PC-3 (cell line): Measurements from ENCODE around the gene CDK11A. TPM values are rescaled to one million over a fixed set of nuclear protein-coding genes. Genes with fewer than 3 reads are reported as not detected.
"Not testable (repeated sequence)": the region's sequence is repeated elsewhere in the genome, so short reads cannot be mapped to it uniquely, and the experiment has no call there.

ENCODE experiments used
- ATAC-seq: fragments of 200-7000 bp; cut with Tn5 transposase; 2 replicates; pipeline ENCODE4 v1.9.1; 2020; ENCODE audit warnings: mild to moderate bottlenecking, moderate library complexity
- BruUV-seq: library from RNA; stranded (reverse); fragments of 400-500 nt; replicated peaks from 2 replicates; lab custom pipeline; 2021; lab: Mats Ljungman, UMichigan
- CTCF ChIA-PET: fragments of 300-600 bp; sonication (Branson Sonifier 250); formaldehyde crosslinking; loops from one replicate; lab custom pipeline; 2022; ENCODE audit warnings: antibody characterized with exemption; lab: Charles Lee
- POLR2A ChIA-PET: fragments of 300-600 bp; sonication (Branson Sonifier 250); formaldehyde crosslinking; loops from one replicate; lab custom pipeline; 2022; ENCODE audit warnings: antibody characterized with exemption; ENCODE audit not compliant: unreplicated experiment; lab: Charles Lee
- DNase-seq: peaks from one replicate; pipeline ENCODE4 v3.0.0-alpha.2; 2015
- H2AFZ ChIP-seq: fragments of 300-600 bp; sonication (generic); 2 replicates; pipeline ENCODE4 v1.6.0; 2016; ENCODE audit warnings: antibody characterized with exemption, low read length
- H3F3A ChIP-seq: fragments of 300-600 bp; sonication (generic); one replicate; pipeline ENCODE4 v1.6.0; 2017; ENCODE audit warnings: antibody characterized with exemption, low read length, control low read depth, mild to moderate bottlenecking; ENCODE audit not compliant: unreplicated experiment
- H3K27ac ChIP-seq: fragments of 300-600 bp; sonication (generic); 2 replicates; pipeline ENCODE4 v1.5.1; 2016; ENCODE audit warnings: mild to moderate bottlenecking, low read length
- H3K27me3 ChIP-seq: fragments of 300-600 bp; sonication (generic); 2 replicates; pipeline ENCODE4 v1.6.1; 2016; ENCODE audit warnings: low read length, mixed read lengths
- H3K36me3 ChIP-seq: fragments of 300-600 bp; sonication (generic); 2 replicates; pipeline ENCODE4 v1.6.1; 2016; ENCODE audit warnings: low read depth, mixed run types, low read length, mixed read lengths
- H3K4me1 ChIP-seq: fragments of 300-600 bp; sonication (generic); 2 replicates; pipeline ENCODE4 v1.5.1; 2016; ENCODE audit warnings: low read length; ENCODE audit not compliant: insufficient read depth
- H3K4me2 ChIP-seq: fragments of 300-600 bp; sonication (generic); 2 replicates; pipeline ENCODE4 v1.6.0; 2016; ENCODE audit warnings: low read length
- H3K4me3 ChIP-seq: fragments of 300-600 bp; sonication (generic); 2 replicates; pipeline ENCODE4 v1.5.1; 2016; ENCODE audit warnings: mild to moderate bottlenecking, low read length, mixed read lengths
- H3K79me2 ChIP-seq: fragments of 300-600 bp; sonication (generic); 2 replicates; pipeline ENCODE4 v1.6.1; 2017; ENCODE audit warnings: low read length, mixed read lengths
- H3K9ac ChIP-seq: fragments of 300-600 bp; sonication (generic); 2 replicates; pipeline ENCODE4 v1.6.0; 2016; ENCODE audit warnings: mild to moderate bottlenecking, low read length
- H3K9me2 ChIP-seq: fragments of 300-600 bp; sonication (generic); replicated peaks from 2 replicates; pipeline ENCODE4 v1.6.1; 2016; ENCODE audit warnings: mixed run types, low read length, mixed read lengths
- H3K9me3 ChIP-seq: fragments of 300-600 bp; sonication (generic); 2 replicates; pipeline ENCODE4 v1.6.1; 2016; ENCODE audit warnings: low read length, mixed read lengths
- H4K20me1 ChIP-seq: fragments of 300-600 bp; sonication (generic); 2 replicates; pipeline ENCODE4 v1.6.1; 2016; ENCODE audit warnings: low read length, mixed read lengths
- CTCF ChIP-seq: fragments of 300-600 bp; sonication (generic); conservative IDR thresholded peaks from 2 replicates; pipeline ENCODE4 v1.5.1; 2017; ENCODE audit warnings: antibody characterized with exemption, low read depth, mild to moderate bottlenecking, low read length
- EZH2 ChIP-seq: fragments of 300-600 bp; sonication (generic); IDR thresholded peaks from one replicate; pipeline ENCODE4 v1.6.1; 2017; ENCODE audit warnings: antibody characterized with exemption, mild to moderate bottlenecking, low read length; ENCODE audit not compliant: unreplicated experiment
- EZH2phosphoT487 ChIP-seq: fragments of 300-600 bp; sonication (generic); IDR thresholded peaks from 2 replicates; pipeline ENCODE4 v1.6.1; 2018; ENCODE audit warnings: mild to moderate bottlenecking, antibody characterized with exemption, low read length, borderline replicate concordance
- intact Hi-C: fragments of 100-400 bp; cut with micrococcal nuclease; formaldehyde crosslinking; loops from 2 replicates; pipeline ENCODE4 v1.9.0; 2023
- total RNA-seq: library from RNA; depleted of rRNA; stranded (reverse); fragments of >200 nt; gene quantifications from 2 replicates; pipeline ENCODE4 v1.2.3, GENCODE V29; 2014

CDK11A gene
- total RNA-seq, 1 experiment from 2014 or later = 11.6 TPM

GRCh38 chr1:1689526-1689925 is 34.6 kb downstream of the CDK11A start:
- H3K27me3 ChIP-seq, H2AFZ ChIP-seq, H3K9ac ChIP-seq, H3K9me2 ChIP-seq, H3K4me1 ChIP-seq, DNase-seq, H4K20me1 ChIP-seq, H3K36me3 ChIP-seq, CTCF ChIA-PET, BruUV-seq, H3K27ac ChIP-seq, ATAC-seq, H3F3A ChIP-seq, H3K4me3 ChIP-seq, H3K9me3 ChIP-seq, H3K4me2 ChIP-seq, POLR2A ChIA-PET: not testable (repeated sequence)
- intact Hi-C loops = loop anchor here (10.0 kb wide), 1 partner anchor 215 kb away; no protein-coding TSS in a partner anchor
- peaks cover 23% of the 10 kb centered on the region for H3K79me2 ChIP-seq

GRCh38 chr1:1687846-1688245 is 36.3 kb downstream of the CDK11A start:
- Histone ChIP-seq H3K36me3 (peaks cover 3% of the 10 kb centered on the region; the same call in 1 of the 2 replicates), H4K20me1 (no peaks in the 10 kb centered on the region), H3F3A (no peaks in the 10 kb centered on the region), H3K79me2 (peaks cover 37% of the 10 kb centered on the region), H3K4me3 (no peak overlapping the region), H3K9ac (no peak overlapping the region), H3K9me3 (no peaks in the 10 kb centered on the region), H3K9me2 (no peaks in the 10 kb centered on the region), H2AFZ (no peak overlapping the region), H3K4me2 (no peak overlapping the region), H3K27ac (no peak overlapping the region), H3K4me1 (peaks cover 8% of the 10 kb centered on the region), H3K27me3 (no peaks in the 10 kb centered on the region)
- TF ChIP-seq EZH2phosphoT487 = no peak
- no peak for TF ChIP-seq CTCF
- no peak for TF ChIP-seq EZH2
- no peak for ATAC-seq
- no TSS peak for BruUV-seq
- CTCF ChIA-PET = no interaction called here
- DNase-seq = no peak
- POLR2A ChIA-PET = no interaction called here
- intact Hi-C loops = loop anchor here (10.0 kb wide), 1 partner anchor 217 kb away; no protein-coding TSS in a partner anchor

GRCh38 chr1:1684031-1684681 is 40.0 kb downstream of the CDK11A start:
- no peak overlapping the region for H3K4me2 ChIP-seq
- no TSS peak for BruUV-seq
- H3K9me2 ChIP-seq = no peaks in the 10 kb centered on the region
- H3K4me3 ChIP-seq = no peak overlapping the region
- H3K79me2 ChIP-seq = peaks cover 45% of the 10 kb centered on the region
- H3K4me1 ChIP-seq = peaks cover 8% of the 10 kb centered on the region
- no peaks in the 10 kb centered on the region for H4K20me1 ChIP-seq
- no peaks in the 10 kb centered on the region for H3K9me3 ChIP-seq
- ChIA-PET POLR2A (no interaction called here), CTCF (no interaction called here)
- TF ChIP-seq EZH2 (no peak), CTCF (no peak), EZH2phosphoT487 (no peak)
- H3K9ac ChIP-seq = no peak overlapping the region
- no peaks in the 10 kb centered on the region for H3F3A ChIP-seq
- no peaks in the 10 kb centered on the region for H3K27me3 ChIP-seq
- no peak overlapping the region for H2AFZ ChIP-seq
- H3K27ac ChIP-seq = no peak overlapping the region
- intact Hi-C loops = loop anchor here (10.0 kb wide), 1 partner anchor 221 kb away; no protein-coding TSS in a partner anchor
- ATAC-seq = no peak
- no peak for DNase-seq
- peaks cover 6% of the 10 kb centered on the region; the same call in 1 of the 2 replicates for H3K36me3 ChIP-seq
